Stimulated activated naive CD8-positive, alpha-beta T cell treated with anti-CD3 and anti-CD28 coated beads, Interleukin-15, amount 100 ng/mL, for 72 hours (primary cell): ENCODE data around the gene HELZ.
A peak's percentile ranks its signal among the peaks of the same experiment; 100 is the strongest.

Experiments
- ATAC-seq: fragments of 150-1000 bp; cut with Tn5 transposase; 2 replicates; pipeline ENCODE4 v1.10.0; 2021; ENCODE audit warnings: mild to moderate bottlenecking, moderate library complexity
- DNase-seq, 2 donors: peaks; one replicate each; pipeline ENCODE4 v3.0.0; 2021 to 2022
- H3K27ac Mint-ChIP-seq, 2 donors: one replicate each; pipeline ENCODE4 v1.8.0; 2022; ENCODE audit warnings: mild to moderate bottlenecking in 2 of 2, mixed read lengths in 2 of 2, moderate library complexity in 2 of 2
- H3K27me3 Mint-ChIP-seq: one replicate; pipeline ENCODE4 v1.8.0; 2022; ENCODE audit warnings: mixed read lengths
- H3K4me1 Mint-ChIP-seq: one replicate; pipeline ENCODE4 v1.8.0; 2022; ENCODE audit warnings: mild to moderate bottlenecking, mixed read lengths
- H3K4me3 Mint-ChIP-seq, 2 donors: one replicate each; pipeline ENCODE4 v1.8.0; 2022; ENCODE audit warnings: mild to moderate bottlenecking in 2 of 2, mixed read lengths in 2 of 2, moderate library complexity in 1 of 2
- H3K9me3 Mint-ChIP-seq, 2 donors: one replicate each; pipeline ENCODE4 v1.8.0; 2022; ENCODE audit warnings: mixed read lengths in 2 of 2

The HELZ gene

DNA sequence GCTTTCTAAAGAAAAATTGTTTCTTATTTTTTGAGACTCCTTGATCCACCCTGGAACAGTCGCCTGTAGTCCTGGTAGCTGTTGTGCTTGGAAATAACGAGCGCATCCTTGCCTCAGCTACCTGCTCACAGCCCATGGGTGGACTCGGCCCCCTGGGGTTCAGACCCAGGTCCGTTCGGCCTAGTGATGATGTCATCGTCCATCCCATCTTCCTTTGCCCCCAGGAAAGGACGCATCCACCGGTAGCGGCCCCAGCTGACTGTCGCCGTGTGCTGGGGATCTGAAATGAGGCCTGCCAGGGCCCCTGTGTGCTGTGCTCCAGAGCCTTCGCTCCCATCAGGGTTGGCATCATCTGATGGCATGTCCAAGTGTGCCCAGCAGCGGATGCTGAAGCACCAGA, 212.6 kb downstream of the HELZ start:
- Mint-ChIP-seq H3K4me1 (peaks cover 14% of the 10 kb centered on the region), H3K27ac (no peak overlapping the region), H3K9me3 (peaks cover 7 to 11% of the 10 kb centered on the region in 2 donors), H3K4me3 (no peak overlapping the region), H3K27me3 (no peaks in the 10 kb centered on the region)
- no peak for ATAC-seq
- no peak for DNase-seq

- H3K27me3 Mint-ChIP-seq: no peaks in the 10 kb centered on the region
- DNase-seq (no peak), ATAC-seq (no peak)
- no peak overlapping the region for H3K27ac Mint-ChIP-seq
- no peak overlapping the region for H3K4me3 Mint-ChIP-seq
- peaks cover 11% of the 10 kb centered on the region for H3K4me1 Mint-ChIP-seq
- peaks cover 5 to 7% of the 10 kb centered on the region in 2 donors for H3K9me3 Mint-ChIP-seq
These were observed 214.4 kb downstream of the HELZ start for GRCh38 chr17:67030641-67031040.

GRCh38 chr17:67027031-67027628, 217.9 kb downstream of the HELZ start:
- no peak overlapping the region for H3K4me3 Mint-ChIP-seq
- no peak for DNase-seq
- no peaks in the 10 kb centered on the region for H3K27me3 Mint-ChIP-seq
- no peak overlapping the region for H3K27ac Mint-ChIP-seq
- no peaks in the 10 kb centered on the region for H3K9me3 Mint-ChIP-seq
- H3K4me1 Mint-ChIP-seq: no peaks in the 10 kb centered on the region
- ATAC-seq: no peak

GRCh38 chr17:67026341-67026740, 218.7 kb downstream of the HELZ start:
- ATAC-seq: no peak
- Mint-ChIP-seq H3K4me1 (no peaks in the 10 kb centered on the region), H3K4me3 (no peak overlapping the region), H3K27me3 (no peaks in the 10 kb centered on the region), H3K27ac (no peak overlapping the region), H3K9me3 (no peaks in the 10 kb centered on the region)
- DNase-seq: no peak

GRCh38 chr17:67025216-67025792, 219.7 kb downstream of the HELZ start:
- DNase-seq (no peak), ATAC-seq (no peak)
- Mint-ChIP-seq H3K4me3 (no peak overlapping the region), H3K27me3 (no peaks in the 10 kb centered on the region), H3K9me3 (no peaks in the 10 kb centered on the region), H3K27ac (no peak overlapping the region), H3K4me1 (no peaks in the 10 kb centered on the region)

- DNase-seq (no peak), ATAC-seq (no peak)
- no peak overlapping the region for H3K4me3 Mint-ChIP-seq
- H3K4me1 Mint-ChIP-seq: no peaks in the 10 kb centered on the region
- H3K27ac Mint-ChIP-seq: peak overlapping the region in 1 of 2 donors; percentile 26
- H3K27me3 Mint-ChIP-seq: no peaks in the 10 kb centered on the region
- no peaks in the 10 kb centered on the region for H3K9me3 Mint-ChIP-seq
These were observed 220.3 kb downstream of the HELZ start for GRCh38 chr17:67024736-67025135.

GRCh38 chr17:67022451-67022810, 222.6 kb downstream of the HELZ start:
- Mint-ChIP-seq H3K27me3 (peaks cover 6% of the 10 kb centered on the region), H3K27ac (no peak overlapping the region), H3K4me1 (no peaks in the 10 kb centered on the region), H3K4me3 (no peak overlapping the region), H3K9me3 (no peaks in the 10 kb centered on the region)
- DNase-seq: no peak
- no peak for ATAC-seq

- DNase-seq: no peak
- no peaks in the 10 kb centered on the region for H3K9me3 Mint-ChIP-seq
- ATAC-seq: no peak
- peaks cover 11% of the 10 kb centered on the region for H3K27me3 Mint-ChIP-seq
- no peak overlapping the region for H3K4me3 Mint-ChIP-seq
- H3K27ac Mint-ChIP-seq: peak overlapping the region in 1 of 2 donors; percentile 21
- H3K4me1 Mint-ChIP-seq: no peaks in the 10 kb centered on the region
These were observed 223.1 kb downstream of the HELZ start for GRCh38 chr17:67021743-67022450.

DNA sequence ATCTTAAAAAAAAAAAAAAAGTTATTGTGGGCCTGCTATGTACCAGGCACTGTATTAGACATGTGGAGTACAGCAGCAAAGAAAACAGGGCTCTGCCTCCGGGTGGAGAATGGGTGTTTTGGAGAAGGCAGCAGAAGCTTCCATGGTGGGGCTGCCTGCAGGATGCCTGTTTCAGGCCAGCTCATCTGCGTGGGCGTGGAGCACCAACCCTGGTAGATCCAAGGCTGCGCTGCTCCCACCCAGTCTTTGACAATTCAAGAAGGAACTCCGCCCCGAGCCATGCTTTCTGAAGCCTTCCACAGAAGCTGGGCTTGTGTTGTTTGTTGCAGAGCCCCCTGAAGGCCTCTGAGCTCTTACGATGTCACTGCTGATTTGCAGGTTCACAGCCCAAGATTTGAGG, 223.8 kb downstream of the HELZ start:
- DNase-seq (no peak), ATAC-seq (no peak)
- H3K9me3 Mint-ChIP-seq: no peaks in the 10 kb centered on the region
- no peak overlapping the region for H3K4me3 Mint-ChIP-seq
- H3K4me1 Mint-ChIP-seq: no peaks in the 10 kb centered on the region
- H3K27ac Mint-ChIP-seq: no peak overlapping the region
- peaks cover 11% of the 10 kb centered on the region for H3K27me3 Mint-ChIP-seq
